ENCODE measurements around the gene C10orf67. TPM values are rescaled to one million over a fixed set of nuclear protein-coding genes. Genes with fewer than 3 reads are reported as not detected.
"Not testable (repeated sequence)": the region's sequence is repeated elsewhere in the genome, so short reads cannot be mapped to it uniquely, and the experiment has no call there.

C10orf67 gene
- total RNA-seq, 1 donor from 2014 or later: not detected

DNA sequence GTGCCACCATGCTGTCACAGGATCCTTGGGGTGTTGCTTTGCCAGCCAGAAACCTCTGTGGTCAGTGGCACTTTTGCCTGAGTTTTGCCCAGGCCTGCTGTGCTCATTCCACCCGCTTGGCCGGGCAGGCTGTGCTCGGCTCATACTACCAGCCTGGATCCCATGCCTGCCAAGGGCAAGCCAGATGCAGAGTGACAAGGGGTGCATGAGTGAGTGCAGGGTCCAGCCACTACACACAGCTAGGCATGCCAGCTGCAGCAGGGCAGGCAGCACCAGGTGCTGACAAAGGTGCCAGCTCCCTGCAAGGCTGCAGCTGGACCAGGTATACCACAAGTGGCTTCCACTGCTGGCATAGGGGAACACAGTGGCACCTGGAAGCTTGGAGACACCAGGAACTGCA is 28.6 kb downstream of the C10orf67 start:
- DNase-seq (ENCODE audit: low spot score, unreplicated experiment): no peak
- Mint-ChIP-seq H3K36me3 (ENCODE audit: insufficient read depth) (no peaks in the 10 kb centered on the region), H3K4me1 (ENCODE audit: low read depth) (peaks cover 1% of the 10 kb centered on the region), H3K27me3 (peaks cover 13% of the 10 kb centered on the region), H3K27ac (no peak overlapping the region), H3K4me3 (ENCODE audit: low read depth) (no peak overlapping the region), H3K9me3 (ENCODE audit: low read depth) (no peaks in the 10 kb centered on the region)
- TF ChIP-seq, protein P1, sequence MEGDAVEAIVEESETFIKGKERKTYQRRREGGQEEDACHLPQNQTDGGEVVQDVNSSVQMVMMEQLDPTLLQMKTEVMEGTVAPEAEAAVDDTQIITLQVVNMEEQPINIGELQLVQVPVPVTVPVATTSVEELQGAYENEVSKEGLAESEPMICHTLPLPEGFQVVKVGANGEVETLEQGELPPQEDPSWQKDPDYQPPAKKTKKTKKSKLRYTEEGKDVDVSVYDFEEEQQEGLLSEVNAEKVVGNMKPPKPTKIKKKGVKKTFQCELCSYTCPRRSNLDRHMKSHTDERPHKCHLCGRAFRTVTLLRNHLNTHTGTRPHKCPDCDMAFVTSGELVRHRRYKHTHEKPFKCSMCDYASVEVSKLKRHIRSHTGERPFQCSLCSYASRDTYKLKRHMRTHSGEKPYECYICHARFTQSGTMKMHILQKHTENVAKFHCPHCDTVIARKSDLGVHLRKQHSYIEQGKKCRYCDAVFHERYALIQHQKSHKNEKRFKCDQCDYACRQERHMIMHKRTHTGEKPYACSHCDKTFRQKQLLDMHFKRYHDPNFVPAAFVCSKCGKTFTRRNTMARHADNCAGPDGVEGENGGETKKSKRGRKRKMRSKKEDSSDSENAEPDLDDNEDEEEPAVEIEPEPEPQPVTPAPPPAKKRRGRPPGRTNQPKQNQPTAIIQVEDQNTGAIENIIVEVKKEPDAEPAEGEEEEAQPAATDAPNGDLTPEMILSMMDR (IDR thresholded peaks at IDR 0.05; ENCODE audit: unreplicated experiment): no peak

DNA sequence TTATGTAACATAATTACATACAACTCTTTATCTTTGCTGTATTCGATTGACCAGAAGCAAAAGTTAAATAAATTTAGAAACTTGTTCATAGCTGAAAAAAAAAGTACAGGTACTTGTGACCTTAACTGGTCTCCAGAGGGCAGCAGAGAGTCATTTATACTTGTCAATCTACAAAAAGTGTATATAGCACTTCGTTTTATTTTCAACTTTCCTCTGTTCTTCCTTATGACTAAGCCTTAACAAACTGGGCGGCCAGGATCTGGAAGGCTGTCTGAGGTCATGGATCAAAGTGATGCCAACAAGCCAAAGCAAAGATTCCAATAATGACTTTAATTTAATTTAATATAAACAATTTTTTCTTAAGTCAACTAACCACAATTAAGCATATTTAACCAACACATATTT is 29.8 kb downstream of the C10orf67 start:
- Mint-ChIP-seq H3K27me3 (peaks cover 20% of the 10 kb centered on the region), H3K4me1 (ENCODE audit: low read depth) (peaks cover 1% of the 10 kb centered on the region), H3K27ac (no peak overlapping the region), H3K4me3 (ENCODE audit: low read depth) (no peak overlapping the region), H3K9me3 (ENCODE audit: low read depth) (no peaks in the 10 kb centered on the region), H3K36me3 (ENCODE audit: insufficient read depth) (no peaks in the 10 kb centered on the region)
- DNase-seq (ENCODE audit: low spot score, unreplicated experiment): peak; percentile 27
- TF ChIP-seq, protein P1 (IDR thresholded peaks at IDR 0.05; ENCODE audit: unreplicated experiment): peak; percentile 84

DNA sequence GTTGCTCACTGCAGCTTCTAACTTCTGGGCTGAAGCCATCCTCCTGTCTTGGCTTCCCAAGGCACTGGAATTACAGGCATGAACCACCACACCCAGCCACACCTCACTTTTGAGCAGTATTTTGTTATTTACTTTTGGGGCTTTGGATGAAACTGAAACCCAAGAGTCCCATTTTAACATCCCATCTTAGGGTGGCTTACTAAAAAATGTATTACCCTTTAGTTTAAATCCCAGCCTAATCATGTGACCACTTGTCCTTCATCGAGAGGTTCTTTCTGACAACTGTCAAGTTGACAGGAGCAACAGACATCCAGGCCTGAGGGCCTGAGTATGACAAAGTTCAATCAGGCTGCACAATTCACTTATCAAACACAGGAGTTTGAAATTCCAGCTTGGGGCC is 33.6 kb downstream of the C10orf67 start:
- H3K36me3 Mint-ChIP-seq (ENCODE audit: insufficient read depth): no peaks in the 10 kb centered on the region
- DNase-seq (ENCODE audit: low spot score, unreplicated experiment): no peak
- TF ChIP-seq, protein P1 (IDR thresholded peaks at IDR 0.05; ENCODE audit: unreplicated experiment): no peak
- peaks cover 1% of the 10 kb centered on the region for H3K4me1 Mint-ChIP-seq (ENCODE audit: low read depth)
- no peak overlapping the region for H3K4me3 Mint-ChIP-seq (ENCODE audit: low read depth)
- no peaks in the 10 kb centered on the region for H3K9me3 Mint-ChIP-seq (ENCODE audit: low read depth)
- H3K27ac Mint-ChIP-seq: no peak overlapping the region
- peaks cover 33% of the 10 kb centered on the region for H3K27me3 Mint-ChIP-seq

DNA sequence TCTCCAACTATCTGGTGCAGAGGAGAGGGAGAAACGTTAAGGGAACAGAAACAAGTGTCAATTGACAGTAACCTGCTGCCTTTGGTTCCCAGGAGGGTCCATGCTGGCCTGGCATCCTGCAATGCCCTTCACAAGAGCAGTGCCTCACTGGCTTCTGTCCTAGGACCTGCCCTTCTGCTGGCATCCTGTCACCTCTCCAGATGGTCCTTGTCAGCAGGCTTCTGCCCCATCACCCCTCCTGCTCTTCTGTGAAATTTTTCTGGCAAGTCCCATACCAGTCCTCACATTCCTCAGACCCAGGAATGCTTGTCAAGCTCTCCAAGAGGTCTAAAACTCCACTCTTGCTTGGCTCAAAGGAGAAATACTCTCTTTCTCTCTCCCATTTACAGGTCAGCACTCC is 34.2 kb downstream of the C10orf67 start:
- TF ChIP-seq, protein P1 (IDR thresholded peaks at IDR 0.05; ENCODE audit: unreplicated experiment): no peak
- DNase-seq (ENCODE audit: low spot score, unreplicated experiment): no peak
- Mint-ChIP-seq H3K36me3 (ENCODE audit: insufficient read depth) (no peaks in the 10 kb centered on the region), H3K27me3 (peaks cover 33% of the 10 kb centered on the region), H3K4me1 (ENCODE audit: low read depth) (peaks cover 1% of the 10 kb centered on the region), H3K9me3 (ENCODE audit: low read depth) (no peaks in the 10 kb centered on the region), H3K4me3 (ENCODE audit: low read depth) (no peak overlapping the region), H3K27ac (no peak overlapping the region)

DNA sequence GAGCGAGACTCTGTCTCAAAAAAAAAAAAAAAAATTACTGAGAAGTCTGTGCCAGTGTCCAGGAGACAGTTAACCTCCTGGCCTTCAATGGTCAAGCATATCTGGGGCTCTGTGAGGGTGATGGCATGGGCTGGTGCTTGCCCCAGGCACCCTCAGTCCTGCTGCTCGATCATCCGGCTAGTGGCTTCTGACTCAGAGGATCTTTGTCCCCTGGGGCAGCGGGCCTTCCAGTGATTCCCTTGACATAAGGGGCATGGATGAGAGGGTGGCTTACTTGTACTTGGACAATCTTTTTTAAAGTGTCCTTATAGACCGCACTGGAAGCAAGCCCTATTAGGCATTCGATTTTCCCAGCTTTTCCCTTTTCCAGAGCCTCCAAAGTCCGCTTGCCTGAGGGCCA is 44.6 kb downstream of the C10orf67 start:
- not testable (repeated sequence) for H3K27ac Mint-ChIP-seq; H3K9me3 Mint-ChIP-seq (ENCODE audit: low read depth); DNase-seq (ENCODE audit: low spot score, unreplicated experiment); H3K4me1 Mint-ChIP-seq (ENCODE audit: low read depth); H3K36me3 Mint-ChIP-seq (ENCODE audit: insufficient read depth); H3K4me3 Mint-ChIP-seq (ENCODE audit: low read depth)
- peaks cover 16% of the 10 kb centered on the region for H3K27me3 Mint-ChIP-seq

DNA sequence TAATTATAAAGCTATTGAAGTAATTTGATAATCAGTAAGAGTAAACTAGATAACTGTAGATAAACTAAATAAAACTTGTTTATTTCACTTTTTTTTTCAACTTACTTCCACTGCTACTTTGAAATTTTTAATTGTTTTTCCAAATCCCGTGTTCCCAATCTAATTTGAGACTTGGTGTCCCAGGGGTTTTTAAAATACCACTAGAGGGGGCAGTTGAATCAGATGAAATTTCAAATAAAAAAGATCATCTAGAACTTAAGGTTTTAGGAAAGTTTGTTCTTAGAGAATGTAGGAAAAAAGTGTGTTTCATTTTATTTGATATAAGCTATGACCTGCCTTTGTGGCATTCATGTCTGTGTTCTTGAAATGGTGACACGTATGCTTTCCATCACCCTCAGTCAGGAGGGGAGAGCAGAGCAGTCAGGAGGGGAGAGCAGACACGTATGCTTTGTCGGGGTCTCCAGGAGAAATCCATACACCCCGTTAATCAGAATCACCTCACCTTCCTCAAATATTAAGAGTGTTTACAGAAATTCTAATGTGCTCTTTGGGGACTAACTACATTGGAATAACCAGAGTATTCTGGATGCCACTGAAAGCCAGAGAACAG is 49.9 kb downstream of the C10orf67 start:
- Mint-ChIP-seq H3K27me3 (peaks cover 5% of the 10 kb centered on the region), H3K4me1 (ENCODE audit: low read depth) (peaks cover 15% of the 10 kb centered on the region), H3K9me3 (ENCODE audit: low read depth) (no peaks in the 10 kb centered on the region), H3K4me3 (ENCODE audit: low read depth) (no peak overlapping the region), H3K27ac (no peak overlapping the region), H3K36me3 (ENCODE audit: insufficient read depth) (no peaks in the 10 kb centered on the region)
- no peak for DNase-seq (ENCODE audit: low spot score, unreplicated experiment)
- TF ChIP-seq, protein P1 (IDR thresholded peaks at IDR 0.05; ENCODE audit: unreplicated experiment): peak; percentile 74
